Gastrocnemius medialis (tissue), 4 donors: ENCODE results near the gene CITED1. TPM values are rescaled to one million over a fixed set of nuclear protein-coding genes. Genes with fewer than 3 reads are reported as not detected.

Source experiments
- ATAC-seq, 2 donors: fragments of 150-250 bp; one replicate each; pipeline ENCODE4 v1.9.1; 2016
- DNase-seq, 2 donors: peaks; one replicate each; pipeline ENCODE4 v3.0.0-alpha.2; 2019
- H3K27ac ChIP-seq, 4 donors: fragments of 200-600 bp; sonication (generic); 1 replicate in 1 of 4; 2 replicates in 3 of 4; pipeline ENCODE4 v1.5.1; 2016 to 2018; ENCODE audit warnings: mild to moderate bottlenecking in 2 of 4, moderate library complexity in 1 of 4
- H3K27me3 ChIP-seq, 3 donors: fragments of 200-600 bp; sonication (generic) in 2 of 3; 1 replicate in 1 of 3; 2 replicates in 2 of 3; pipeline versions ENCODE4 v1.5.1 to v1.6.0; 2016 to 2019; ENCODE audit warnings: mild to moderate bottlenecking in 1 of 3, moderate library complexity in 1 of 3
- H3K36me3 ChIP-seq, 2 donors: fragments of 200-600 bp; sonication (generic) in 1 of 2; one replicate each; pipeline ENCODE4 v1.5.1; 2017 to 2018
- H3K4me1 ChIP-seq, 2 donors: fragments of 200-600 bp; sonication (generic) in 1 of 2; one replicate each; pipeline ENCODE4 v1.5.1; 2016 to 2017; ENCODE audit warnings: mild to moderate bottlenecking in 2 of 2
- H3K4me3 ChIP-seq, 4 donors: fragments of 200-600 bp; sonication (generic) in 3 of 4; 1 replicate in 1 of 4; 2 replicates in 3 of 4; pipeline ENCODE4 v1.5.1; 2016 to 2019; ENCODE audit warnings: mild to moderate bottlenecking in 2 of 4
- H3K9me3 ChIP-seq, 3 donors: fragments of 200-600 bp; sonication (generic) in 2 of 3; 1 replicate in 1 of 3; 2 replicates in 2 of 3; pipeline ENCODE4 v1.5.1; 2016 to 2019
- CTCF ChIP-seq, 5 experiments: fragments of 450-650 bp in 3 of 5; fragments of 200-600 bp in 2 of 5; sonication (generic) in 2 of 5; IDR thresholded peaks in 4 of 5; conservative IDR thresholded peaks in 1 of 5; 1 replicate in 4 of 5; 2 replicates in 1 of 5; pipeline ENCODE4 v1.5.1; 2016 to 2019; ENCODE audit warnings: antibody characterized with exemption in 5 of 5, mild to moderate bottlenecking in 3 of 5, moderate library complexity in 3 of 5
- POLR2A ChIP-seq, 2 donors: fragments of 450-650 bp; IDR thresholded peaks; one replicate each; pipeline ENCODE4 v1.6.1; 2017; ENCODE audit warnings: antibody characterized with exemption in 2 of 2, mild to moderate bottlenecking in 2 of 2, moderate library complexity in 2 of 2
- in situ Hi-C, 4 donors: fragments of 200-750 bp; cut with MboI; loops; one replicate each; pipeline versions ENCODE4 v1.15.0 to v1.8.0; 2017; ENCODE audit warnings: low sequenced_read_pairs in 4 of 4
- intact Hi-C: fragments of 100-400 bp; cut with DNase I; formaldehyde crosslinking; loops from one replicate; pipeline ENCODE4 v1.15.1; 2023; ENCODE audit warnings: low total_unique reads
- total RNA-seq, 4 donors: library from RNA; depleted of rRNA; stranded (reverse); fragments of >200 nt; gene quantifications; one replicate each; pipeline versions ENCODE4 v1.1.0 to v1.2.3, GENCODE V29; 2016

The CITED1 gene
- total RNA-seq, 4 donors from 2014 or later, result not detected

GRCh38 chrX:72309297-72310071, 3.8 kb upstream of the CITED1 start:
- TF ChIP-seq CTCF (IDR thresholded peaks at IDR 0.05 in 4 of 5, conservative IDR thresholded peaks at IDR 0.05 in 1 of 5) (no peak), POLR2A (IDR thresholded peaks at IDR 0.05) (no peak)
- H3K4me3 ChIP-seq, result peak overlapping the region in 3 of 4 donors; percentile 23 to 39 (median 37)
- H3K36me3 ChIP-seq, result no peaks in the 10 kb centered on the region
- peaks cover 2 to 60% (median 48%) of the 10 kb centered on the region in 3 donors for H3K27me3 ChIP-seq
- intact Hi-C loops, result loop anchor here (10.0 kb wide), 1 partner anchor 155 kb away; no protein-coding TSS in a partner anchor
- DNase-seq (no peak), ATAC-seq (no peak)
- peaks cover 0 to 11% of the 10 kb centered on the region in 2 donors for H3K4me1 ChIP-seq
- H3K27ac ChIP-seq, result no peak overlapping the region
- in situ Hi-C loops, result no loop called here
- H3K9me3 ChIP-seq, result no peaks in the 10 kb centered on the region

DNA sequence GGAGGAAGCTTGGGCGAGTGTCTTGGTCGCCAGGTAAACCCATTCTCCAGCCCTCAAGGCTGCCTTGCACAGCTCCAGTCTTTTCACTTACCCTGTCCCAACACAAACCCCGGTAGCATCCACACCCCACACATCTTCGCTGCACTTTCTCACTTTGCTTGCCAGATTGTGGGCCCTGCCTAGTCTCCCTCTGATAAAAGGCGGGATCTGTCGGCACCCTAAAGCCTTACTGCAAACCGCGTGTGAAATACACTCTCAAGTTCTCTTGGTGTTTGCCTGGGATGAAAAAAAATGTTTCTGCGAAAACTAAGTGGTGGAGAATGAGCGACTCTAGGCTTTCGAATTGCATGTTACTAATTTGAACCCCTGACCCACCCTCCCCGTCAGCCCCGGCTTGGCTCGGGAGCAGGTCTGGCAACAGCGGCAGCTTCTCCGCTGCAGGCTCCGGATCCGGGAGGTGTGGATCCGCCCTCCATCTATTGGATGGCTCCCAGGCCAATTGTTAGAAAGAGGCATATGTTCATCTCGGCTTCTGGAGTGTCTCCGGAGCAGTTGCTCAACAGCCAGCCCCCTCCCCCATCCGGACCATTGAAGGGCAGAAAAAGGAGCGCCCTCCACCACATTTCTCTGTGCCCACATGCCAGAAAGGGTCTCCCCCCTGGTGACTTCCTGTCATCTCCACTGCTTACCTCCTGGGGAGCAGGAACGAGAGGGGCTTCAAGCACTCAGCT, 3.0 kb upstream of the CITED1 start:
- intact Hi-C loops, result loop anchor here (10.0 kb wide), 1 partner anchor 156 kb away; no protein-coding TSS in a partner anchor
- no peak for TF ChIP-seq POLR2A (IDR thresholded peaks at IDR 0.05)
- no peak for TF ChIP-seq CTCF (IDR thresholded peaks at IDR 0.05 in 4 of 5, conservative IDR thresholded peaks at IDR 0.05 in 1 of 5)

DNA sequence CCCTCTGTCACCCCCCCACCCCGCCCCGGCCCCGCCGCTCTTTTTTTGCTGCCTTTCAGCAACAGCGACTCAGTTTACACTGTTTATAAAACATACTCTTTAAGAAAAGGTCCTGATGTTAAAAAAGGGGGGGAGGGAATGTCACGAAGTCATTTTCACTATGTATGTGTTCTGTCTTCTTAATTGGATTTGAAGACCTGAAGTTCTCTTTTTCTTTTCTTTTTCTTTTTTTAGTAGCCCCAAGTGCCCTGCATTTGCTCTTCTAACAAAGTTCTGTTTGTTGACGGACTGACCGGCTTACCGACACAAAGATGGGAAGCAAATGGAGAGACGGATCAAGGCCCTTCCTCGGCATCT, 2.5 kb upstream of the CITED1 start:
- Histone ChIP-seq H3K4me1 (peaks cover 0 to 11% of the 10 kb centered on the region in 2 donors), H3K36me3 (no peaks in the 10 kb centered on the region), H3K9me3 (no peaks in the 10 kb centered on the region), H3K27me3 (peaks cover 2 to 62% (median 61%) of the 10 kb centered on the region in 3 donors), H3K4me3 (peak overlapping the region in 3 of 4 donors; percentile 37 to 60 (median 39)), H3K27ac (no peak overlapping the region)
- in situ Hi-C loops (no loop called here), intact Hi-C loops (loop anchor here (10.0 kb wide), 1 partner anchor 157 kb away; no protein-coding TSS in a partner anchor)
- TF ChIP-seq CTCF (IDR thresholded peaks at IDR 0.05 in 4 of 5, conservative IDR thresholded peaks at IDR 0.05 in 1 of 5), result no peak
- no peak for TF ChIP-seq POLR2A (IDR thresholded peaks at IDR 0.05)
- DNase-seq (no peak), ATAC-seq (no peak)

More for the DNA sequence above, 3.0 kb upstream of the CITED1 start:
- ATAC-seq (peak; percentile 38 to 65), DNase-seq (peak in 1 of 2 donors; percentile 18)
- Histone ChIP-seq H3K27ac (no peak overlapping the region), H3K9me3 (no peaks in the 10 kb centered on the region), H3K36me3 (no peaks in the 10 kb centered on the region), H3K4me1 (peaks cover 0 to 11% of the 10 kb centered on the region in 2 donors), H3K4me3 (peak overlapping the region in 3 of 4 donors; percentile 23 to 39 (median 37)), H3K27me3 (peaks cover 2 to 62% (median 56%) of the 10 kb centered on the region in 3 donors)
- in situ Hi-C loops, result no loop called here

GRCh38 chrX:72307646-72308051, 1.9 kb upstream of the CITED1 start:
- in situ Hi-C loops (no loop called here), intact Hi-C loops (loop anchor here (10.0 kb wide), 1 partner anchor 157 kb away; no protein-coding TSS in a partner anchor)
- Histone ChIP-seq H3K4me1 (peaks cover 0 to 11% of the 10 kb centered on the region in 2 donors), H3K4me3 (peak overlapping the region; percentile 58 to 69 (median 64)), H3K9me3 (no peaks in the 10 kb centered on the region), H3K27me3 (peaks cover 2 to 66% (median 62%) of the 10 kb centered on the region in 3 donors), H3K36me3 (no peaks in the 10 kb centered on the region), H3K27ac (no peak overlapping the region)
- TF ChIP-seq CTCF (IDR thresholded peaks at IDR 0.05 in 4 of 5, conservative IDR thresholded peaks at IDR 0.05 in 1 of 5) (no peak), POLR2A (IDR thresholded peaks at IDR 0.05) (no peak)
- ATAC-seq (no peak), DNase-seq (no peak)
